Muscle of leg (tissue), 11 donors: ENCODE measurements around the gene LRRC74A. TPM values are rescaled to one million over a fixed set of nuclear protein-coding genes. Genes with fewer than 3 reads are reported as not detected.

Experiments used
- DNase-seq: peaks from one replicate; pipeline ENCODE4 v3.0.0; 2013
- H3K27ac ChIP-seq: one replicate; pipeline ENCODE4 v1.5.1; 2013; ENCODE audit warnings: mild to moderate bottlenecking, low read length, control low read depth
- H3K27me3 ChIP-seq: one replicate; pipeline ENCODE4 v1.6.1; 2013; ENCODE audit warnings: low read length; ENCODE audit not compliant: control insufficient read depth, insufficient read depth
- H3K36me3 ChIP-seq: one replicate; pipeline ENCODE4 v1.6.1; 2013; ENCODE audit warnings: low read length; ENCODE audit not compliant: control insufficient read depth, insufficient read depth
- H3K4me1 ChIP-seq: one replicate; pipeline ENCODE4 v1.6.1; 2013; ENCODE audit warnings: low read length; ENCODE audit not compliant: control insufficient read depth, insufficient read depth
- H3K4me3 ChIP-seq: one replicate; pipeline ENCODE4 v1.5.1; 2013; ENCODE audit warnings: low read length, control low read depth
- H3K9me3 ChIP-seq: replicated peaks from 2 replicates; pipeline ENCODE4 v1.6.1; 2013; ENCODE audit warnings: low read depth, low read length; ENCODE audit not compliant: control insufficient read depth
- WGBS: methylation state at CpG from one replicate; pipeline ENCODE4 v1.1.5; 2013; ENCODE audit warnings: missing lambda C conversion rate; ENCODE audit not compliant: insufficient coverage; 5-methylcytosine and 5-hydroxymethylcytosine counted together
- polyA plus RNA-seq, 8 donors: library from polyadenylated mRNA; unstranded; fragments of 120-200 nt; gene quantifications; one replicate each; pipeline versions ENCODE4 v1.2.1 to v1.2.3, GENCODE V29; 2013; ENCODE audit warnings: inconsistent platforms in 1 of 8, low replicate concordance in 1 of 8; ENCODE audit not compliant: insufficient read length in 8 of 8, insufficient read depth in 1 of 8
- total RNA-seq: library from RNA; stranded (reverse); fragments of 120-200 nt; gene quantifications from one replicate; pipeline ENCODE4 v1.2.4, GENCODE V29; 2013

The LRRC74A gene
- total and polyA plus RNA-seq, 9 donors: 0.07 to 0.19 (median 0.16) TPM; not detected in 6

DNA sequence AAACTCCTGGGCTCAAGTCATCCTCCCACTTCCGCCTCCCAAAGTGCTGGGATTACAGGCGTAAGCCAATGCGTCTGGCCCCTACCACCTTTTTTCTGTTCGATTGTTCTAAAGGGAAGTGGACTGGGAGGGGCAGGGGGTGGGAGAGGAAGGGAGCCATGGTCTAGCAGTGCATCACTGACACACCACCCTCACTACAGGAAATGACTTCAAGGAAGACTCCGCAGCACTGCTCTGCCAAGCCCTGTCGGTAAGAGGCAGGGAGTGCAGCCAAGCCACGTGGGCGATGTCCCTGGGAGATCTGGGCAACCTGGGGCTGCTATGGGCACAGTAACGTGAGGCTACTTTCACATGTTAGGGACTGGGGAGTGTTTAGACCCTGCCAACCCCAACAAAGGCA is 18.0 kb downstream of the LRRC74A start:
- DNase-seq: peak; percentile 65
- H3K9me3 ChIP-seq: no peaks in the 10 kb centered on the region
- no CpG with 5 or more reads among the region's 9 CpGs for whole genome bisulfite sequencing
- H3K4me1 ChIP-seq: peaks cover 6% of the 10 kb centered on the region
- H3K4me3 ChIP-seq: no peak overlapping the region
- no peaks in the 10 kb centered on the region for H3K27me3 ChIP-seq
- H3K36me3 ChIP-seq: no peaks in the 10 kb centered on the region
- peak overlapping the region; percentile 69 for H3K27ac ChIP-seq

GRCh38 chr14:76846331-76847047 is 20.3 kb downstream of the LRRC74A start:
- no peaks in the 10 kb centered on the region for H3K36me3 ChIP-seq
- 66% methylated on average over 6 of the region's 7 CpGs for WGBS
- H3K9me3 ChIP-seq: no peaks in the 10 kb centered on the region
- no peak overlapping the region for H3K27ac ChIP-seq
- no peak overlapping the region for H3K4me3 ChIP-seq
- DNase-seq: no peak
- H3K27me3 ChIP-seq: no peaks in the 10 kb centered on the region
- peaks cover 6% of the 10 kb centered on the region for H3K4me1 ChIP-seq

DNA sequence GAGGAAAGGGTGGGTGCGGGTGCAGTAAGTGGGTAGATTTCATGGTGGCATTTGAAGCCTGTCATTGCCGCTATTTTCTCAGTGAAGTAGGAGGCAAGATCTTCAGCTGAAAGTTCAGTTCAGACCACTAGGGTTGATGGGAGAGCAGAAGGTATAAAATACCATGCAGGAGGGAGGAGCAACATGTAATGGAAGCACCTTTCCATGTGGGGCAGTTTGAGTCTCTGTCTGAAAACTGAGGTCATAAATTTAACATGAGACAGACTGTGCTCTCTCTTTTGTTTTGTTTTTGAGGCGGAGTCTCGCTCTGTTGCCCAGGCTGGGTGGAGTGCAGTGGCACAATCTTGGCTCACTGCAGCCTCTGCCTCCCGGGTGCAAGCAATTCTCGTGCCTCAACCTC is 22.7 kb downstream of the LRRC74A start:
- H3K4me1 ChIP-seq: peaks cover 6% of the 10 kb centered on the region
- no peaks in the 10 kb centered on the region for H3K27me3 ChIP-seq
- DNase-seq: no peak
- H3K27ac ChIP-seq: no peak overlapping the region
- no peaks in the 10 kb centered on the region for H3K36me3 ChIP-seq
- 80% methylated on average over 4 of the region's 6 CpGs for WGBS
- H3K9me3 ChIP-seq: no peaks in the 10 kb centered on the region
- no peak overlapping the region for H3K4me3 ChIP-seq

GRCh38 chr14:76855066-76855465 is 28.9 kb downstream of the LRRC74A start:
- WGBS: 69% methylated on average over 1 of the region's 2 CpGs
- Histone ChIP-seq H3K27ac (no peak overlapping the region), H3K27me3 (no peaks in the 10 kb centered on the region), H3K9me3 (no peaks in the 10 kb centered on the region), H3K36me3 (no peaks in the 10 kb centered on the region), H3K4me3 (no peak overlapping the region), H3K4me1 (no peaks in the 10 kb centered on the region)
- DNase-seq: no peak

DNA sequence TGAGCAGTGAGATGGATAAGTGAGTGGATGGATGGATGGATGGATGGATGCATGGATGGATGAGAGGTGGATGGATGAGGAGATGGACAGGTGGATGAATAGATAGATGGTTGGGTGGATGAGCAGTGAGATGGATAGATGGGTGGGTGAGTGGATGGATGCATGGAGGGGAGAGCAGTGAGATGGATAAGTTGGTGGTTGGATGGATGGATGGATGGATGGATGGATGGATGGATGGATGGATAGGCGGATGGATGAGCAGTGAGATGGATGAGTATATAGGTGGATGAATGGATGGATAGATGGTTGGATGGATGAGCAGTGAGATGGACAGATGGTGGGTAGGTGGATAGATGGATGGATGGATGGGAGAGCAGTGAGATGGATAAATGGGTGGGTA is 30.6 kb downstream of the LRRC74A start:
- H3K27me3 ChIP-seq: no peaks in the 10 kb centered on the region
- no peaks in the 10 kb centered on the region for H3K4me1 ChIP-seq
- no peak for DNase-seq
- no peaks in the 10 kb centered on the region for H3K36me3 ChIP-seq
- 82% methylated on average over 1 of the region's 1 CpG for WGBS
- no peak overlapping the region for H3K27ac ChIP-seq
- H3K4me3 ChIP-seq: no peak overlapping the region
- H3K9me3 ChIP-seq: no peaks in the 10 kb centered on the region

DNA sequence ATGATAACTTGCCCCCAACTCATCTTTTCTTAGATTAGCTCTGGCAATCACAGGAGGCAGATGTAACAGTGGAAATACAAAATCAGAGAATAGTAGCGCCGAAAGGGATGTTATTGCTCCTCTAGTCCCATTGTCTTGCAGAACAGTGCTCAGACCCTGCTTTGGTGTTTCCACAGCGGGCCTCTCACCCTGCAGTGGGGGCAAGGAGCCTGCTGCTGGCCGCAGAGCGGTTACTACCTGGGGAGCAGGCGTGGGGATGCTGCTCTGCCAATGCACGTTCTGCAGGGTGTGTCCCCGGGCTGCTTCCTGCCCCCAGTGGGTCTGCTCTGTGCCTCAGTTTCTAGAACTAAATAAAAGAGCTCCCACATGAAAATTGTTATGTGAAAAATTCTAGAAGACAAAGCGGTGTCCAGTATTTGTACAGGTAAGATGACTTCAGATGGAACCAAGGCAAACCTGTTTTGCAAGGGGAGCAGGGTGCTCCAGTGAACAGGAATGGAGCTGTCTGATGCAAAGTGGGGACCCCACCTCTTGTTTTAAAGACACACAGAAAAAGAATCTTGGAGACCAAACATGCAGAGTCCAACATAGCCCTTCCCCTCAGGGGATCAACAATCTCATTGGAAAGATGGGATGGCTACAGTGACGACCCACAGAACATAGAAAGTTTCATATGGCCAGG is 35.5 kb downstream of the LRRC74A start:
- Histone ChIP-seq H3K4me3 (no peak overlapping the region), H3K9me3 (no peaks in the 10 kb centered on the region), H3K27ac (no peak overlapping the region), H3K36me3 (no peaks in the 10 kb centered on the region), H3K27me3 (no peaks in the 10 kb centered on the region), H3K4me1 (peaks cover 27% of the 10 kb centered on the region)
- DNase-seq: no peak
- 53% methylated on average over 7 of the region's 10 CpGs for WGBS

GRCh38 chr14:76862546-76863282 is 36.5 kb downstream of the LRRC74A start:
- WGBS: 74% methylated on average over 10 of the region's 10 CpGs
- Histone ChIP-seq H3K27me3 (no peaks in the 10 kb centered on the region), H3K27ac (peak overlapping the region; percentile 82), H3K9me3 (no peaks in the 10 kb centered on the region), H3K4me3 (no peak overlapping the region), H3K4me1 (peaks cover 33% of the 10 kb centered on the region), H3K36me3 (no peaks in the 10 kb centered on the region)
- DNase-seq: no peak

DNA sequence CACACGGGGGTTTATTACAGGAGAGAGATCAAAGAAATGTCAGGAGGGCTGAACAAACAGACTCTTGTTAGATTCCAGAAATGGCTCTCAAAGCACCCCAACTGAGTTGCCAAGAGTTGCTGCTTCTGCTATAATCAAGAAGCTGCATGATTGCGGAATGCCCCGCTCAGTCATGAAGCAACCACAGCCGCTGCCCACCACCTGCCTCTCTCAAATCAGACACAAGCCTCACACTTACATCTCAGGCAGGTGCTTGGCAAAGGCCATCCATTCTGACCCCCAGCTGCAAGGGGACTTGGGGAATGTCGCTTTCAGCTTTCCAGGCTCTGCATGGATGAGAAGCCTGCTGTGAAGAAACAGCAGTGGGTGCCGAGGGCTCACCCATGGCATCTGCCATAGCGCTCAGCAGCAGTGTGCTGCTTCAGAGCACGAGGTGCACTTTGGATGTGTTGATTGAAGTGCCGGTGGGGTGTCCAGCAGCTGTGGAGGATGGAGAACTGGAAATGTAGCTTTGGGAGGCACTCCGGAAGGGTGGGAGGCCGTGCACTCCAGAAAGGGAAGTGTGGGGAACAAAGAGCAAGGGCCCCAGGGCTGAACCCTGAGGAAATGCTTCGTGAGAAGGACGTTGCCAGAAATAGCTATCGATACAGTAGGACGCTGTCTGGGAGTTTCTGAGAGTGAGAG is 37.7 kb downstream of the LRRC74A start:
- WGBS: 13% methylated on average over 11 of the region's 15 CpGs
- Histone ChIP-seq H3K27ac (peak overlapping the region; percentile 82), H3K4me3 (no peak overlapping the region), H3K36me3 (no peaks in the 10 kb centered on the region), H3K27me3 (no peaks in the 10 kb centered on the region), H3K9me3 (no peaks in the 10 kb centered on the region), H3K4me1 (peaks cover 45% of the 10 kb centered on the region)
- peak; percentile 86 for DNase-seq

DNA sequence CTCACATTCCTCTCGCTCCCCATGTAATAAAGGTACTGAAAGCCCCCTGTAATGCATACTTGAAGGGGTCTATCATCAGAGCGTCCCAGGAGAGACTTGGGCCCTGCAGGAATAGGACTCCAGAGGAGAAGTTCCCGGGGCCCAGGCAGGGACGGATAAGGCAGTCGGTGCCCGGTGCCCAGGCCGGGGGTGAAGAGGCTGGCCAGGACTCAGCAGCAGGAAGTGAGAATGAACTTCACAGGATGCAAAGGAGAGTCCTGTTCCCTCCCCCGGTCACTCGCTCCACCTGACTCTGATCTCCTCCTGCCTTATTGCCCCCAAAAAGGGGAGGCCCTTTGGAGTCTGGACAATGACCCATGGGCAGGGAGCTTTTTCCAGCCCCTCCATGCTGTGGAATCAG is 40.2 kb downstream of the LRRC74A start:
- no peaks in the 10 kb centered on the region for H3K36me3 ChIP-seq
- no peak overlapping the region for H3K4me3 ChIP-seq
- no peak overlapping the region for H3K27ac ChIP-seq
- H3K27me3 ChIP-seq: no peaks in the 10 kb centered on the region
- no peaks in the 10 kb centered on the region for H3K9me3 ChIP-seq
- WGBS: 56% methylated on average over 5 of the region's 9 CpGs
- DNase-seq: no peak
- peaks cover 50% of the 10 kb centered on the region for H3K4me1 ChIP-seq
